A204.1 (cell line): ENCODE measurements around the gene EXOC3L1.
A peak's percentile ranks its signal among the peaks of the same experiment; 100 is the strongest.

ENCODE experiments used
- FAIRE-seq: peaks from 2 replicates; lab custom pipeline; 2012; peaks lifted over from hg19 to GRCh38; lab: Jason Lieb, UNC

Gene EXOC3L1

DNA sequence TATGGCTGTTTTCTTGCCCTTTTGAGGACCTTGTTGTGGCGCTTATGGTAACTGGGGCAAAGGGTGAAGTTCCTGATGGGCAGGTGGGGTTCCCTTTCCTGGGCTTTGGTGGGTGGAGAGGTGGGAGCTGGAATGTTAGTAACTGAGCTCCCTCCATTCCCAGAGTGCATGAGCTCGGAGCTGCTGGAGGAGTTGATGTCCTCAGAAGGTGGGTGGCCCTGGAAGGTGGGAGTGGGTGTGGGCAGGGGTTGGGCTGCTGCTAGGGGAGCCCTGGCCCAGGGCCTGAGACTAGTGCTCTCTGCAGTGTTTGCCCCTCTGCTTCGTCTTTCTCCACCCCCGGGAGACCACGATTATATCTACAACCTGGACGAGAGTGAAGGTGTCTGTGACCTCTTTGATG lies 7.8 kb upstream of the EXOC3L1 start:
- no peak for FAIRE-seq

DNA sequence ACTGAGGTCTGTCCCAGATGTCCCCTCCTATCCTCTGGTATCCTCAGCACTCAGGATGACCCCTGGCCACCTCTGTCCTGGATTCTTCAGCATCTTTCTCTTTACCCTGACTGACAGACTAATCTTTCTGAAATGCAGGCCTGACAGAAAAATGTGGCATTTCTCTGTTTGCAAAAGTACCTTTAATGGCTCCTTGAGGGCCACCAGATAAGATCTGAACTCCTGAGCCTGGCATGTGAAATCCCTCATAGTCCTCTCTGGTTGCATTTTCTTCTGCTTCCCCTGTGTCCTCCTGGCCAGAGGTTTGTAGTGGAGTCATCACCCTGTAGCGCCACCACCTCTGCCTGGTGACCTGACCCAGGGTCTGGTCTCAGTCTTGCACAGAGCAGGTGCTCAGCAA lies 6.9 kb upstream of the EXOC3L1 start:
- no peak for FAIRE-seq

DNA sequence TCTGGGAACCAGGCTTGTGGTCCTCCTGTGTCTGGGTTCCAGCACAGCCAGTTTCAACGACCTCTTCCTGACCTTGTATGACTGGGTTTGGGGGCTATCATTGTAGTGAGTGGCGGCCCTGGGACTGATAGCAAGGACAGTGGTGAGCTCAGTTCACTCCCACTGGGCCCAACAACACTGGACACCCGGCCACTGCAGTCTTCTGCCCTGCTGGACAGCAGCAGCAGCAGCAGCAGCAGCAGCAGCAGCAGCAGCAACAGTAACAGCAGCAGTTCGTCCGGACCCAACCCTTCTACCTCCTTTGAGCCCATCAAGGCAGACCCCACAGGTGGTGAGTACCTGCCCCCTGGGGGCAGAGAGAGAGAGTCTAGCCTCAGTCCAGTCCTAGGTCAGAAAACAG lies 5.7 kb upstream of the EXOC3L1 start:
- no peak for FAIRE-seq

DNA sequence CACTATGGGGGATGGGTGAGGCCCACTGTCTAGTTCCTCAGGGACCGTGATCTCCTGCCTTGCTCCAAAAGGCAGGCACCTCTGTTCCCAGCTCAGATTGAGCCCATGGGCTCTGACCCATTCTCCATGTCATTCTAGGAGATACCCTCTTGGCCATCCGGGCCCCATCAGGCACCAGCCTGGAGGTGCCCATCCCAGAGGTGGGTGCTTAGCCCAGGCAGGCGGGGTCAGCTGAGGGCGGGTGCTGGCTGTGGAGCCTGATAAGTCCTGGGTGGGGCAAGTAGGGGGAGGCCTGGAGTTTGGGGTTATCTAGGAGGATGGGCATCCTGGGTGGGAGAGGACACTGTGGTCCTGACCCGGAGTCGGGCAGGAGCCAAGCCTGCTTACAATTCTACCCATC lies 4.3 kb upstream of the EXOC3L1 start:
- FAIRE-seq, result no peak

DNA sequence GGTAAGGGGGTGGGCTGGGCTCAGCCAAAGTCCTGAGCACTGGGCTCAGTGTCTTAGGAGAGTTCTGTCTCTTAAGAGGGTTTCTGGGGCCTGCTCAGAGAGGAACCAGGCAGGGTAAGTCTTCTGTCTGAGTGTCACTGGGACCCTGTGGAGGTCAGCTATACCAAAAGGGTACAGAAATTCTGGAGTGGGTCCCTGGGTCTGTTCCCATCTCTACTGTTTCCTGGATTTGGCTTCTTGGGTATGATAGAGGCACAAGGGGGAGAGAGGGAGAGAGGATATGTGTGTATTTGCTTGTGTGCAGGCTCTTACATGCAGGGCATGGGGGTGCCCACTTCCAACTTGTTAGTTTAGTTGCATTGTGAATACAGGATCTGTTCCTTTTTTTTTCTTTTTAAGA lies 3.6 kb upstream of the EXOC3L1 start:
- FAIRE-seq, result no peak

DNA sequence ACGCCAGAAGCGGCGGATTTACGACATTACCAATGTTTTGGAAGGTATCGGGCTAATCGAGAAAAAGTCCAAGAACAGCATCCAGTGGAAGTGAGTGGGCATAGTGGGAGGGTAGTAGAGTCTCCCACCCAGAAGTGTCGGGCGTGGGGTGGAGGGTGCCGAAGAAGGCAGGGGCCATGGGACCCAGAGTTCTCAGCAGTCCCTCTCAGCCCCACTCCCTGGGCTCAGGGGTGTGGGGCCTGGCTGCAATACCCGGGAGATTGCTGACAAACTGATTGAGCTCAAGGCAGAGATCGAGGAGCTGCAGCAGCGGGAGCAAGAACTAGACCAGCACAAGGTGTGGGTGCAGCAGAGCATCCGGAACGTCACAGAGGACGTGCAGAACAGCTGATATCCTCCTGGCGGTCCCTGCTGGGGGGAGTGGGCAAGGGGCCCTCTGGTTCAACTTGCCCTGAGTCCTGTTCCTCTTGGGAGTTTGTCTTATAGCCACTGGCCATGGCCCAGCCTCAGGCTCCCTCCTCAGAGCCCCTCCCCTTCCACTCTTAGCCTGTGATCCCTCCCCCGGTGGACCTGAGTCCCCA lies 2.9 kb upstream of the EXOC3L1 start:
- FAIRE-seq, result no peak

DNA sequence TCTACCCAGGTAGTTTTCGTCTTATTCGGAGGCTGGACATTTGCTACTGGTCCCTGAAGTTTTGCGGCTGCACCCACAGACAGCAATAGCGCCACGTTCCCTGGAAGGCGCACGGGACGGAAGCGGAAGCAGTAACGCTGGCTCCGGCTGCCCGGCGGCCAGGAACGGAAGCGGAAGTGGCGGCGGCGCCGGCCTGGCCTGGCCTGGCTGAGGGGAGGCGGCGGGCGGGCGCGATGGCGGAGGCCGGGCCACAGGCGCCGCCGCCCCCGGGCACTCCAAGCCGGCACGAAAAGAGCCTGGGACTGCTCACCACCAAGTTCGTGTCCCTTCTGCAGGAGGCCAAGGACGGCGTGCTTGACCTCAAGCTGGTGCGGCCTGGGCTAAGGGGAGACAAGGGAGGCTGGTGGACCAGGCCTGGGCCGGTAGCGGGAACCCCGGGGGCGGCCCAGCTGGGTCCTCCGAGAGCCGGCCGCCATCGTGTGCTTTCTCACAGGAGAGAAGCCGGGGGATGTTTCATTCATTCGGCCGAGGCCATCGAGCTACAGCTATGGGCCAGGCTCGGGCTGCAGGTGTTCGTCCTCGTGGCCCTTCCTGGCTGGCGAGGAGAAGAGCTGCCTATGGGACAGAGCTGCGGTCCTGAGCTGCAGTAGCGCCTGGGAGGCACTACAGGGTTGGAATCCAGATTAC lies 2.2 kb upstream of the EXOC3L1 start, which contains the start of gene E2F4:
E2F4 (plus strand) TSS at position 161 of the 687 bp plus-strand sequence; CDS start at position 234, 73 bp downstream.
- peak; percentile 52 for FAIRE-seq

DNA sequence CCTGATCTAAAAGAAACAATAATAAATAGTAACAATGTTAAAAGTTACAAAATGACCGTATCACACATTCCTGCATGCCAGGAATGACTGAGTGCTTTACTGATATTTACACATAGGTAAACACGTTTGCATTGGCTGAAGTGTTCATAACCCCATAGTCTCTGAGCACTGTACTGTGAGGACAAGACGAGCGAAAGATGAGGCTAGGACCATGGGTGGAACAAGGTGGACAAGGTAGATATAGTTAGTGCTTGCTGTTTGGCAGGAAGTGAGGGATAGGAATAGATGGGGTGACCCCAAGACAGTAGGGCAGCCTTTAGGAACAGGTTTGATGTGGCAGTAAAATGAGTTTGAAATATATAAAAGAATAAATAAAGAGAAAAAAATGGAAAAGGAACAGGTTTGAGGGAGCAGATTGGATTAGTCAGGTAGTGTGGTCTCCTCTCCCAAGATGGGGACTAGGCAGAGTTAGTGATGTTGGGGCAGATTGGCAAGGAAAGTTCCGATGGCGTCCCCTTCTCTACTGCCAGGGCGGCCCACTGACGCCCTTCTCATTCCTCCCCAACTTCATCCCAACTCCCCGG lies 1.6 kb upstream of the EXOC3L1 start:
- no peak for FAIRE-seq

DNA sequence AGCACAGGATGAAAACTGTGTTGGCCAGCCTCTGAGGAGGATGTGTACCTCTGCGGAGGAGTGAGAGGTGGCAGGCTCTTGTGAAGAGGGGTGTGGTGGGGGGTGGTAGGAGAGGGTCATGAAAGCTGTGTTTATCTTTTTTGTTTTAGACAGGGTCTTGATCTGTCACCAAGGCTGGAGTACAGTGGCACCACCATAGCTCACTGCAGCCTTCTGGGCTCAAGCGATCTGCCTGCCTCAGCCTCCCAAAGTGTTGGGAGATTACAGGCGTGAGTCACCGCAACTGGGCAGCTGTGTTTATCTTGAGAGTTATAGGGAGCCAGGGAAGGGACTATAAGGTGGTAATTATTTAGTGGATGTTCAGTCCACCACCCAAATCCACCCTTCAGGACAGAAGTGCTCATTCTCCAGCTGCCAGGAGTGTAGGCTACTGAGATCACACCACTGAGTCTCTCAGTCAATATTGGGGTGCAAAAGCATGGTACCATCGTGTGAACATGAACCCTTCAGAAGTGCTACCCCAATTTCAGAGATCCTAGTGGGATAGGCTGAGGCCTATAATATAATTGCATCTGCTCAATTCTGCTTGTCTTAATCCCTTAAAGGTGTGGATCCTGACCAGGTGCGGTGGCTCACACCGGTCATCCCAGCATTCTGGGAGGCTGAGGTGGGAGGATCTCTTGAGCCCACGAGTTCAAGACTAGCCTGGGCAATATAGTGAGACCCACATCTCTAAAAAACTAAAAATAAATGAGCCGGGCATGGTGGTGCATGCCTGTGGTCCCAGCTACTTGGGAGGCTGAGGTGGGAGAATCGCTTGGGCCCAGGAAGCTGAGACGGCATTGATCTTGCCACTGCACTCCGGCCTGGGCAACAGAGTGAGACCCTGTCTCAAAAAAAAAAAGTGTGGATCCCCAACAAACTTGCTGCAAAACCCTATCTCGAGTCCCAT lies 788 bp upstream of the EXOC3L1 start:
- FAIRE-seq, result no peak

DNA sequence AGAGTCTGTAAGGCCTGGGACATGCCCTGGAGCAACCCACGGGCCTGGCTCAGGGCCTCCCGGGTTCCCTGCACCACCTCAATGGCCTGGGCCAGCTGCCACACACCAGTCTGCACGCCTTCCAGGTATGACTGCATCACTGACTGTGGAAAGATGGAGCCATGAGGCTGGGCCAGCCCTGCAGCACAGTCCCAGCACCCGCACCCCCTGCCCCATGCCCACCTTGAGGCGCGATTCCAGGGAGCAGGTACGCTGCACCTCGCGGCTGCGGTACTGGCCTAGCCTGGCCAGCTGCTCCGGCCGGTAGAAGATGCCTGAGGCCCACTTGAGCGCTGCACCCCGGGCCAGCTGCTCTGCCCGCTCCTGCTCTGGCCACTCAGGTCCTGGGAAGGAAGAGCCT lies 1.1 kb downstream of the EXOC3L1 start:
- no peak for FAIRE-seq

DNA sequence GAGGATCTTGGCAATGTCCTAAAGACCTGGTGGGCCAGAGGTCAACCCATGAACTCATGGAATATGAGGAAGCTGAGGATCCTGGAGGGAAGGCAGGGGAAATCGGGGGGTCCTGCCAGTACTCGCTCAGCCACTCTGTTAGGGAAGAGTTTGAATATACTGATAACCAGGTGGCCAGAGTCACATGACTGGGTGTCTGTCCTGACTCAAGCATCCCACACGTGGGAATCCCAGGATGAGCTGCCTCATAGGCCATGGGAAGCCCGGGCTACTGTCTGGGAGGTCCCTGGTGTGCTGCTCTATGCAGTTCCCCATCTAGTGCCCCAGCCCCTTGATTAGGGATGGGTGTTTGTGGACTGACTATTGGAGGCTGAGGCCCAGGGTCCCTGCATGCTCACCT lies 1.6 kb downstream of the EXOC3L1 start:
- no peak for FAIRE-seq

DNA sequence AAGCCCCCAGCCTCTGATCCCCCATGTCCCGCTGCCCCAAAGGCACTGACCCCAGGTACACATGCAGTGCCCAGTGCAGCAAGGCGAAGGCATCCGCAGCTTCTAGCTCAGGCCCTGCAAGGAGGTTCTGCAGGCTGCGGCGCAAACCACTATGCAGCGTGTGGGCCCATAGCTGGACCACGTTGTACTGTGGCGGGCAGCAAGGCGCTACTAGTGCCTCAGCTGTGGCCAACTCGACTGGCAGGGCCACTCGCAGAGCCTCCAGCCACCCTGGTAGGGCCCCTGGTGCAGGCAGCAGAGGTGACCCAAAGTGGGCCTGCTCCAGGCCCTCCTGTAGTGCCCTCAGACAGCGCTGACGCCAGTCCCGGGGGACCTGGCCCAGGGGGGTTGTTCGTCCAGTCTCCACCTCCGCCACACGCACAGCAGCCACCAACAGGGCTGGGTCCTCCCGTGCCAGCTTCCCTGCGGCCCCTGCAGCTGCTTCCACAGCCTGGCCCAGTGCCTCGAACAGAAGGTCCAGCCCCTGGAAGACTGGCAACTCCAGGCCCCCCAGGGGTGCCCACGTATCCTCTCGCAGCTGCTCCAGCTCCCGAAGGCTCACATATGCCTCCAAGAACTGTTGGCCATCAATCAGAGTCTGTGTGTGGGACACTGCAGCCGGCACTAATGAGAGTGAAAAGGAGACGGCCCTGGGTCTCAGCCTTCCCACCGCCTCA lies 2.6 kb downstream of the EXOC3L1 start:
- no peak for FAIRE-seq

DNA sequence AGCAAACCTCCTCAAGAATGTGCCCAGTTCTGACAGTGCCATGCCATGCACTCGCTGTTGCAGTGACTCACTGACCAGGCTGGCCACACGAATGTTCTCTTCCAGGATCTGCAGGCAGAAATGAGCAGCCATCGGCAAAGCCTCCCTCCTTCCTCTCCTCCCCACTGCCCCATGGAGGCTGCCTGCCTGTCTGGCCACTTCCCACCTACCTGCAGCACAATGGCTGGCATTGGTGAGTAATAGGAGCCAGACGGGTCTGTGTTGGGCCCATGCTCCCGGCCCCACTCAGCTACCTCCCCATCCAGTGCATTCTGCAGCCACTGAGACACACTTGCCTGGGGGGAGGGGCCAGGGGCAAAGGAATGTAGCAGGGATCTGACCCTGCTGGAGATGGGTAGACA lies 3.4 kb downstream of the EXOC3L1 start:
- no peak for FAIRE-seq

DNA sequence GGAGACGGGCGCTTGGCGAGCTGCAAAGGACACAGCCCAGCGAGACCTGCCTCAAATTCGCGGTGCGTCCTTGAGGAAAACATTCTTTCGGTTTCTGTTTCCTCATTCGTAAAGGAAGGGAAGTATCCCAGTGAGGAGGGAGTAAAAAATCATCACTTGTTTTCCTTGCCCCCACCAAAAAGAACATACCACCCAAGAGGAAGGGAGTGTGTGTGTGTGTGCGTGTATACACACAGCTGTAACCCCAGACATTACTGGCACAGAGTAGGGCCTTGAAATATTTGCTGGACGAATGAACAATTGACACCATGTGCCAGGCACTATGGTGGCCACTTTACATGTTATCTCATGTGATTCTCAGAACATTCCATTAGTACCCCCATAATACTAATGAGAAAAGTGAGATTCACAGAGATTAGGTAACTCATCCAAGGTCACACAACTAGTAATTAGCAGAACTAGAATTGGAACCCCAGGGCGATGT lies 4.2 kb downstream of the EXOC3L1 start:
- no peak for FAIRE-seq

DNA sequence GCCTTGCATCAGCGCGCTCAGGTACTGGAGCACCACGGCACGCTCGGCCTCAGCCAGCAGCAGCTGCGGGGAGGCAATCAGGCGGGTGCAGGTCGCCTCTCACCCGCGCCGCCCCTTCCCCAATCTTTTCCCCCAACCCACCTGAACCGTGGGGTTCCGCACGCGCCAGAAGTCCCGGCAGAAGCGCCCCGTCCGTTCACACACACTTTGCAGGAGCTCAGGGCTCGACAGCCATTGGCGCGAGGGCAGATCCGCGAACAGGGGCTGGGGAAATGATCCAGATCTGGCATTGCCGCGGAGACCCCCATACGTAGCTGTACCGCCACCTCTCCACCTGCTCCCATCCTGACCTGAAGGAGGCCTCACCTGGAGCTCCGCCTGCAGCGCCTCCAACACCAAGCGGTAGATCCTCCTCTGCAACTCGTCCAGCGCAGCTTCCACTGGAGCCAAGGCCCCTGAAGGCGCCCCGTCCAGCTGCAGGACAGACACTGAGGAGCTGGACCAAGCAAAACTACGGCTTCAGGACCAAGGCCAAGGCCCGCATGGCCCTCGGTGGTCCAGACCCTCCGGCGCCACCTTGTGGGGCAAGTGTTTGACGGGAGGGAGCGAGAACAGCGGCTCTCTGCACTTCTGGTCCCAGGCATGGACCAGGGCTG lies 4.8 kb downstream of the EXOC3L1 start:
- no peak for FAIRE-seq

DNA sequence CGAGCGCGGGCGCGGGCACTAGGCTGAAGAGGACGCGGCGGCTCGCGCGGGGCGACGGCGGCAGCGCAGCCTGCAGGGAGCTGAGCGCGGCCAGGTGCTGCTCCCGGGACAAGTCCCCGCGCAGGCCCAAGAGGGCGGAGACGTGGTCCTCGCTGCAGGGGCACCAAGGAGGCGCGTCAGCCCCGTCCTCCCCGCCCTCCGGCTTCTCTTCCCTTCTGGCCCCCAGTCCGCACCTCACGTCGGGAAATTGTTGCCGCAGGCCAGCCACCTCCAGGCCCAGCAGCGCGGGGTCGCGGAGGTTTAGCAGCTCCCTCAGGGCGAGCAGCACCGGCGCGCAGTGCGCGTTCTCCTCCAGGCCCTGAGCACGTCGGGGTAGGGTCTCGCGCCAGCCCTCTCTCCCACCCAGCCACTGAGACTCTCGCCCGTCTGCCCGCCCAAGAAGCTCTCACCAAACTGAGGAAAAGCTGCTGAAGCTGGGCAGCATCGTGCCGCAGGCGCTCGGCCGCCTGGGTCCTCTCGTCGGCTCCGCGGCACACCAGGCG lies 5.4 kb downstream of the EXOC3L1 start:
- FAIRE-seq, result no peak

DNA sequence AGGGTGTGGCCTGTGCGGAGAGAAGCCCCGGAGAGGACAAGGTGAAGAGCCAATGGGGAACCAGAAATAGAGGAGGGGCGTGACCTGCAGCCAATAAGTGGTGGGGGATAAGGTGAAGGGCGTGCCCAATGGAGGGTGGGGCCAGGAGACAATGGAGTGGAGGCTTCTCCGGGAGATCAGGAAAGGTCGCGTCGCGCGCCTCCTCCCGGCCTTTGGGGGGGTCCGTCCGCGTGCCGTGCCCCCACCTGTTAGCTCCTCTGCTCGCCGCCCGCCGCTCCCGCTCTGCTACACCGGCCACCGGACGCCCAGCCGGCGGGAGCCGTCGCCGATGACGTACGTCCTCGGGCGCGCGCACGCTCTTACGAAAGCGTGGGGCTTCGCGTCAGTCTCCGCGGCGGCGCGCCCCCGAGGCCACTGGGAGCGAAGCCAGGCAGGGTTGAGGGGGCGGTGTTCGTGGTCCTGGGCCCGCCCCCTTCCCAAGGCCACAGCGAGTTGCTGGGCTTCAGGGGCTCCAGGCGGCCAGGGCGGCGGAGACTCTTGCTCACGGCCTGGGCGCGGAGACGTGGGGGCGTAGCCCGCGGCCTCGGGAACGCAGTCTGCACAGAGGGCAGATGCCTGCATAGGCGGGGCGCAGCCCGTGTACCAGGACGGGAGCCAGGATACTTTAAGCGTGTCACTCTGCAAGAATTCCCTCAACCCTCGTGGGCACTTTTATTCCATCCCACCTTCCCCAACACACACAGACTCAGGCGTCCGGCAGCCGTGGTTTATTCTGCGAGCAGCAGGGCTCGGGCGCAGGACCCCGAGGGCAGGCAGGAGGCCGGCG lies 6.1 kb downstream of the EXOC3L1 start, which contains the start of gene MATCAP1:
MATCAP1 (minus strand) TSS at position 337 of the 826 bp plus-strand sequence. CDS start 3,353 bp downstream, outside the sequence.
- peak; percentile 95 for FAIRE-seq

DNA sequence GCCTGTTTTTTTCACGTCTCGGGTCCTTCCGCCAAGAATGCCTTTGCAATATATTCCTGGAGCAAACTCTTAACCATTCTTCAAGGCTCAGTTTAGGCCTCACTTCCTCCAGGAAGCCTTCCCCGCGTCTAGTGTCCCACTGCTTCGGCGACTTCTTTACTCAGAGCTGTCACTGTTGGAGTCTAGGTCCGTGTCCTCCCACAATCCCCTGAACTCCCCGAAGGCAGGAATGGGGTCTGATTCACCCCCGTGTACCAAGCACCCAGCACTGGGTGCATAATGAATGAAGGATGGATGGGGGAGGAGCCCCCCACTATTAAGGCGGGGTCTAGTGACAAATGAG lies 6.7 kb downstream of the EXOC3L1 start:
- FAIRE-seq, result no peak

DNA sequence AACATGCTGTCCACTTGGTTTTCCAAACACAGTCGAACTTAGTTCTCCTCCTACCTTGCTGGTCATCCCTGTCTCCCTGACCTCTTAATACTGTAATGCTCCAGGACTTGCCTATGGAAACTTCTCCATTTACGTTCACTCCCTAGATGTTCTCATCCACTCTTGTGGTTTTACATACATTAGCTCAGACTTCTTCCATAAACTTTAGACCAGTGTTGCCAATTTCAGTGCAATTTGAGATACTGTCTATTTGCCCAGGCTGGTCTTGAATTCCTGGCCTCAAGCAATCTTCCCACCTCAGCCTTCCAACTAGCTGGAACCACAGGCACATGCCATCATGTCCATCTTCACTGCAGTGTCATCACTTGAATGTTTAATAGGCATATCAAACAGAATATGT lies 7.6 kb downstream of the EXOC3L1 start:
- FAIRE-seq, result no peak

DNA sequence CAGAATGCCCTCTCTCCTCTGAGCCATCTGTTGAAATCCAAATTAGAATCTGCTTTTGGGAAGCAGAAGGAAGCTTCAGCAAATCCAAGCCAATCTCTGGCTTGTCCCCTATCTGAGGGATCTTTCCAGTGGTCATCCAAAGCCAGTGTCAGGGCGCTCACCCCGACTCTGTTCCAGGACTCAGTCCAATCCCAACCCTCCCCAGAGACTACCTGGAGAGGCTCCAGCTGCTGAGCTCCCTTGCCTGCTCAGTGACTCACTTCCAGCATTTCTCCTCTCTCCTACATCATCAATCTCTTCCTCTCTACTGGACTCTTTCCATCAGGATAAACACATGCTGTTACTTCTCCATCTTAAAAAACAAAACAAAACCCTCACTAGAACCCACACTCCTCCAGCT lies 8.6 kb downstream of the EXOC3L1 start:
- no peak for FAIRE-seq
